Spleen (tissue), 11 donors: ENCODE results near the gene PRTN3. TPM values are rescaled to one million over a fixed set of nuclear protein-coding genes. Genes with fewer than 3 reads are reported as not detected.

Experiments used
- DNase-seq: peaks from one replicate; pipeline ENCODE4 v3.0.0-alpha.2; 2020
- H3K27ac ChIP-seq, 8 donors: fragments of 200-600 bp; sonication (generic) in 7 of 8; 1 replicate in 4 of 8; 2 replicates in 4 of 8; pipeline versions ENCODE4 v1.5.0 to v1.8.0; 2016 to 2021; ENCODE audit warnings: inconsistent platforms in 4 of 8, mild to moderate bottlenecking in 4 of 8, moderate library complexity in 1 of 8
- H3K27me3 ChIP-seq, 7 donors: fragments of 200-600 bp; sonication (generic) in 6 of 7; replicated peaks in 1 of 7; 1 replicate in 4 of 7; 2 replicates in 3 of 7; pipeline versions ENCODE4 v1.5.0 to v1.8.0; 2016 to 2021; ENCODE audit warnings: inconsistent platforms in 3 of 7, mild to moderate bottlenecking in 1 of 7
- H3K36me3 ChIP-seq, 6 donors: fragments of 200-600 bp; sonication (generic) in 5 of 6; 1 replicate in 4 of 6; 2 replicates in 2 of 6; pipeline versions ENCODE4 v1.5.0 to v1.8.0; 2016 to 2021; ENCODE audit warnings: inconsistent platforms in 2 of 6
- H3K4me1 ChIP-seq, 6 donors: fragments of 200-600 bp; sonication (generic) in 5 of 6; 1 replicate in 3 of 6; 2 replicates in 3 of 6; pipeline versions ENCODE4 v1.5.0 to v1.8.0; 2016 to 2021; ENCODE audit warnings: inconsistent platforms in 3 of 6
- H3K4me3 ChIP-seq, 8 donors: fragments of 200-600 bp; sonication (generic) in 7 of 8; 1 replicate in 4 of 8; 2 replicates in 4 of 8; pipeline versions ENCODE4 v1.5.0 to v1.8.0; 2016 to 2021; ENCODE audit warnings: inconsistent platforms in 4 of 8, mild to moderate bottlenecking in 4 of 8, moderate library complexity in 2 of 8
- H3K9me3 ChIP-seq, 8 donors: fragments of 200-600 bp; sonication (generic) in 7 of 8; 1 replicate in 4 of 8; 2 replicates in 4 of 8; pipeline versions ENCODE4 v1.5.0 to v1.8.0; 2016 to 2021; ENCODE audit warnings: inconsistent platforms in 4 of 8
- POLR2A ChIP-seq, 3 donors: fragments of 450-650 bp; IDR thresholded peaks; one replicate each; pipeline ENCODE4 v1.5.1; 2017; ENCODE audit warnings: antibody characterized with exemption in 3 of 3, mild to moderate bottlenecking in 1 of 3
- POLR2AphosphoS5 ChIP-seq, 3 donors: sonication (generic); formaldehyde crosslinking; IDR thresholded peaks; one replicate each; pipeline ENCODE4 v1.5.1; 2017; ENCODE audit warnings: antibody characterized with exemption in 3 of 3
- WGBS, 5 donors: extraction: QIAGEN DNeasy Blood & Tissue Kit in 3 of 5; methylation state at CpG; one replicate each; pipeline versions ENCODE4 v1.1.5 to v1.1.7; 2013 to 2018; 5-methylcytosine and 5-hydroxymethylcytosine counted together
- intact Hi-C: fragments of 100-400 bp; cut with DNase I; formaldehyde crosslinking; loops from one replicate; pipeline ENCODE4 v1.15.0; 2023; ENCODE audit warnings: low total_unique reads
- polyA plus RNA-seq, 3 donors: library from polyadenylated mRNA; stranded (reverse); fragments of 200-250 nt; gene quantifications; one replicate each; pipeline ENCODE4 v1.2.1, GENCODE V29; 2013
- total RNA-seq, 7 donors: library from RNA; depleted of rRNA in 3 of 7; stranded (reverse); fragments of >200 nt in 3 of 7; fragmentation: NEBNext Ultra II Directional in 4 of 7; extraction: Animal tissue kit (Norgen Biotek cat#: 25700) in 4 of 7; gene quantifications; one replicate each; pipeline versions ENCODE4 v1.1.0 to v1.2.1, GENCODE V29; 2016 to 2021
- TF ChIP-seq, protein P1 (sequence below), 11 experiments: fragments of 200-600 bp in 7 of 11; fragments of 450-650 bp in 4 of 11; sonication (generic) in 4 of 11; IDR thresholded peaks in 8 of 11; conservative IDR thresholded peaks in 3 of 11; 1 replicate in 7 of 11; 2 replicates in 4 of 11; pipeline versions ENCODE4 v1.4.0 to v1.8.0; 2016 to 2021; ENCODE audit warnings: antibody characterized with exemption in 11 of 11, inconsistent platforms in 4 of 11, mild to moderate bottlenecking in 1 of 11
- donor health status: healthy with polysubstance abuse.
- donor health status: DM: no; HTN: no; CAD: no; lungs with moderate emphysema.
- donor health status: DM: no; HTN: no; CAD: no.
- donor health status: Bipolar disorder and iron deficiency.
- donor health status: healthy.
- donor health status: DM: no; HTN: no; CAD: no.
- donor health status: DM: yes; HTN: yes; CAD: no.

The PRTN3 gene
- total and polyA plus RNA-seq, 10 donors: 0.89 to 168 (median 7.9) TPM

- DNase-seq: peak; percentile 88
- Histone ChIP-seq H3K4me1 (peaks cover 49 to 71% (median 64%) of the 10 kb centered on the region in 6 donors), H3K27ac (peak overlapping the region; percentile 80 to 100 (median 99)), H3K4me3 (peak overlapping the region; percentile 80 to 99 (median 91)), H3K27me3 (no peaks in the 10 kb centered on the region), H3K36me3 (peaks cover 0 to 45% (median 10%) of the 10 kb centered on the region in 6 donors), H3K9me3 (no peaks in the 10 kb centered on the region)
- 1 to 2% (median 1%) methylated on average over 27 to 44 of the region's 44 CpGs for WGBS, 5 donors
- intact Hi-C loops: no loop called here
- TF ChIP-seq POLR2AphosphoS5 (IDR thresholded peaks at IDR 0.05): peak in 1 of 3 donors; percentile 20
- TF ChIP-seq POLR2A (IDR thresholded peaks at IDR 0.05): no peak
Measured at GRCh38 chr19:798415-799075, 42.3 kb upstream of the PRTN3 start.

- WGBS, 5 donors: 12 to 26% (median 18%) methylated on average over 21 to 28 of the region's 28 CpGs
- no peak for DNase-seq
- H3K9me3 ChIP-seq: no peaks in the 10 kb centered on the region
- H3K4me3 ChIP-seq: peak overlapping the region; percentile 80 to 99 (median 91)
- H3K4me1 ChIP-seq: peaks cover 54 to 78% (median 71%) of the 10 kb centered on the region in 6 donors
- intact Hi-C loops: no loop called here
- peak overlapping the region; percentile 80 to 100 (median 99) for H3K27ac ChIP-seq
- no peaks in the 10 kb centered on the region for H3K27me3 ChIP-seq
- peak in 1 of 3 donors; percentile 38 for TF ChIP-seq POLR2AphosphoS5 (IDR thresholded peaks at IDR 0.05)
- TF ChIP-seq POLR2A (IDR thresholded peaks at IDR 0.05): no peak
- TF ChIP-seq, protein P1, sequence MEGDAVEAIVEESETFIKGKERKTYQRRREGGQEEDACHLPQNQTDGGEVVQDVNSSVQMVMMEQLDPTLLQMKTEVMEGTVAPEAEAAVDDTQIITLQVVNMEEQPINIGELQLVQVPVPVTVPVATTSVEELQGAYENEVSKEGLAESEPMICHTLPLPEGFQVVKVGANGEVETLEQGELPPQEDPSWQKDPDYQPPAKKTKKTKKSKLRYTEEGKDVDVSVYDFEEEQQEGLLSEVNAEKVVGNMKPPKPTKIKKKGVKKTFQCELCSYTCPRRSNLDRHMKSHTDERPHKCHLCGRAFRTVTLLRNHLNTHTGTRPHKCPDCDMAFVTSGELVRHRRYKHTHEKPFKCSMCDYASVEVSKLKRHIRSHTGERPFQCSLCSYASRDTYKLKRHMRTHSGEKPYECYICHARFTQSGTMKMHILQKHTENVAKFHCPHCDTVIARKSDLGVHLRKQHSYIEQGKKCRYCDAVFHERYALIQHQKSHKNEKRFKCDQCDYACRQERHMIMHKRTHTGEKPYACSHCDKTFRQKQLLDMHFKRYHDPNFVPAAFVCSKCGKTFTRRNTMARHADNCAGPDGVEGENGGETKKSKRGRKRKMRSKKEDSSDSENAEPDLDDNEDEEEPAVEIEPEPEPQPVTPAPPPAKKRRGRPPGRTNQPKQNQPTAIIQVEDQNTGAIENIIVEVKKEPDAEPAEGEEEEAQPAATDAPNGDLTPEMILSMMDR (IDR thresholded peaks at IDR 0.05 in 8 of 11, conservative IDR thresholded peaks at IDR 0.05 in 3 of 11): no peak
- peaks cover 0 to 52% (median 17%) of the 10 kb centered on the region in 6 donors for H3K36me3 ChIP-seq
Measured at GRCh38 chr19:799076-799881, 41.5 kb upstream of the PRTN3 start.

DNA sequence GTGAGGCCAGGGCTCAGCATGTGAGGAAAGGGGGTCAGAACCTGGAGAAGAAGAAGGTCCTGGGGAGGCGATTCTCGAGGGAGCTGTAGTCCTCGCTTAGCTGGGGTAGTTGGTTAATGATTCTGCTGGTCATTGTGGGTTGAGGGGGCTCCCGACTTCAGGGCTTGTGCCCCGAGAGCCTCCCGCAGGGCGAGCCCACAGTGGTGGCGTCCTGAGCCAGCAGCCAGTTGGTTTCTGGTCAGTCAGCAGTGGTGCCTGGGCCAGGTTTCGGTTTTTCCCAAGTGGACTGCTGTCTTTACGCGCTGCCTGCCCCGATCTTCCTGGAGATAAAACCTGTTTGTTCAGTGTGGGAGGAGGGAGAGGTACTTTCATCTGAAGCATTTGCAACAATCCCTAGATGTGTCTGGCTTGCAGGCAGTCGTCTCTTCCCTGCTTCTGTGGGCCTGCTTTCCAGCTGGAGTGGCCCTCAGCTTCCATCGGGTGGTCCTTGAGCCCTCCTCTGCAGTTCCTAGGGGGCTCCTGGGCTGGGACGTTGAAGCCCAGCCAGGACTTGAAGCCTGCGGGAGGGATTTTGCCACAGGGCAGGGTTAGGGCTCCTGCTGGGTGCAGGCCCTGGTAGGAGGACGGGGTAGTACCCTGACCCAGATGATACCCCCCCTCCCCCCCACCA, 40.3 kb upstream of the PRTN3 start:
- H3K4me3 ChIP-seq: peak overlapping the region in 6 of 8 donors; percentile 8 to 99 (median 52)
- H3K27ac ChIP-seq: peak overlapping the region in 6 of 8 donors; percentile 63 to 100 (median 98)
- intact Hi-C loops: no loop called here
- H3K9me3 ChIP-seq: no peaks in the 10 kb centered on the region
- WGBS, 5 donors: 42 to 63% (median 46%) methylated on average over 12 to 17 of the region's 17 CpGs
- H3K27me3 ChIP-seq: no peaks in the 10 kb centered on the region
- peaks cover 5 to 64% (median 29%) of the 10 kb centered on the region in 6 donors for H3K36me3 ChIP-seq
- TF ChIP-seq, protein P1 (IDR thresholded peaks at IDR 0.05 in 8 of 11, conservative IDR thresholded peaks at IDR 0.05 in 3 of 11): no peak
- TF ChIP-seq POLR2A (IDR thresholded peaks at IDR 0.05) (no peak), POLR2AphosphoS5 (IDR thresholded peaks at IDR 0.05) (peak in 1 of 3 donors; percentile 22)
- H3K4me1 ChIP-seq: peaks cover 54 to 88% (median 77%) of the 10 kb centered on the region in 6 donors
- no peak for DNase-seq

DNA sequence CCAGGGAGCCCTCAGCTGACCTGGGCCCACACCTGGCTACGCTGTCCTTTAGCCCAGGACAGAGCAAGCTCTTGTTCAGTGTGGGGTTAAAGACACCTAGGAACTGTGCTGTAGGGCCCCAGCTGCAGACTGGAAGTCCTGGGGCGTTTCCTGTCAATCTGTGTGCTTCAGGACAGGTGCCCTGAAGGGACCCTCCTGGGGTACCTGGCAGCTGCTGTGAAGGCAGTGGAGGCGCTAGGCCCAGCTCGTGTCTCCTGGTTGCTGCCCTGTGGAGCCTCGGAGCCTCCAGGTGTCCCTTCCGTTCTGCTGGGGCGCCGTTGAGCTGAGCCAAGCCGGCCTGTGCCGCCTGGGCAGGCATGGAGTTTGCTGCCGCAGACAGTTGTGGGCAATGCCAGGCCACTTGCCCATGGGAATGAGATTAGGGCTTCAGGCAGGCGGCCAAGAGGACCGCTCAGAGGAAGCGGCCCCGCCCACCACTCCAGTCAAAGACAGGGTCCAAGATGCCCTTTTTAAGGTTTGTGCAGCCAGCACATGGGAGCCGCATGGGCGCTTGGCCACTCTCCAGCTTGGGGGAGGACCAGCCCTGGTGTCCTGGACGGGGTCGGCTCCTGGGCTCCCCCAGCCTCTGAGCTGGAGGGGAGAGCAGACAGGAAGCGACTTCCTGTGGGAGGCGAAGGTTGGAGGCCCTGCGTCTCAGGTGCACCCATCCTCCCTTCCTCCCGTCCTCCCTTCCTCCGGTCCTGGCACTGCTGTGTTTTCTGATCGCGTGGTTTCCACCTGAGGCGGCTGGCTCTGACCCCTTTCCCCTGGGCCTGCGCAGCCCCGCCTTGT, 39.6 kb upstream of the PRTN3 start:
- peaks cover 5 to 72% (median 37%) of the 10 kb centered on the region in 6 donors for H3K36me3 ChIP-seq
- DNase-seq: no peak

More for the DNA sequence above, 39.6 kb upstream of the PRTN3 start:
- Histone ChIP-seq H3K9me3 (no peaks in the 10 kb centered on the region), H3K4me3 (peak overlapping the region in 7 of 8 donors; percentile 8 to 99 (median 23)), H3K27ac (peak overlapping the region in 7 of 8 donors; percentile 38 to 100 (median 64)), H3K27me3 (no peaks in the 10 kb centered on the region), H3K4me1 (peaks cover 52 to 88% (median 74%) of the 10 kb centered on the region in 6 donors)
- 27 to 57% (median 41%) methylated on average over 15 to 29 of the region's 29 CpGs for WGBS, 5 donors
- no peak for TF ChIP-seq POLR2A (IDR thresholded peaks at IDR 0.05)
- peak; percentile 49 to 74 (median 59) for TF ChIP-seq POLR2AphosphoS5 (IDR thresholded peaks at IDR 0.05)
- TF ChIP-seq, protein P1 (IDR thresholded peaks at IDR 0.05 in 8 of 11, conservative IDR thresholded peaks at IDR 0.05 in 3 of 11): no peak
- intact Hi-C loops: no loop called here
